NCI-H1417 treated with DMSO at 0.1 percent for 48 hours (cell line): Measurements from ENCODE around the gene ARHGAP22.

Source experiments
- DNase-seq: peaks from one replicate; lab custom pipeline; 2025; lab: John Stamatoyannopoulos, UW

The ARHGAP22 gene

DNA sequence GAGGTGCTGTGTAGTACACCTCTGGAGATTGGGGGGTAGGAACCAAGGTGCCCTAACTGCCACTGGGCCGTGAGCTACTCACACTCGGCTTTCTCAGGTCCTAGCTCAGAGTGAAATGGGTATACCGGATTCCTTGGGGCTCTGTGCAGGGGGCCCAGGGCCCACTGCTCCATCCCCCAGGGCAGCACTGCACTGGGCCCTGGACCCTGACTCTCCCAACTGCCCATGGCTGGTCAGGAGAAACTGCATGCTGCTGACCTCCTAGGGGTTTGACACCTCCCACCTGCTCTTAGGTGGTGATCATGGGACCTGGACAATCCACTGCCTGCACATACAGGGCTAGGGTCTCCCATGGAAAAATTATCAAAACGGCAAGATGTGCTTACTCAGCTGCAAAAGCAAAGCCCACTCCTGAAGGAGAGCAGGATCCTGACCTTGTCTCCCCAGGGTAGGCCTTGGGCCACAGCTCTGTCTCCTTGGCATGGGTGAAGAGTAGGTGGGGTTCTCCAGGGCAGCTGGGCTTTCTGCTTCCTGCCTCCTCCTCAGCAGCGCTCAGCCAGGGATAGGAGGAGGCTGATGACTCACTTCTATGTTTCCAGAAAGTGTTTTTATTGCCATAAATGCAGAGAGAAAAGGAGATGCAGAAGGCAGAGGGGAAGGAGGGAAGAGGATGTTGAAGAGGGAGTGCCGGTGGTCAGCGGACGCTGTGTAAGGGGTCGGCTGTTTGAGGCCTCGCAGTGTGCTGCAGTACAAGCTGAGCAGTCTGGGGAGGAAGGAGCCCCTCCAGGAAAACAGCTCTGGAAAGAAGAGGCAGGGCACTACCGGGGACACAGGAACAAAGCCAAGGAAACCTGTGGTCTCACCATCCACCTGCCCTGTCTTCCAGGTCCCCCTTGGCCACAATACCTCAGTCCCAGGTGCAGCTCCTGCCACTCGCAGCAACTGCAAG is 107.8 kb downstream of the ARHGAP22 start:
- no peak for DNase-seq

DNA sequence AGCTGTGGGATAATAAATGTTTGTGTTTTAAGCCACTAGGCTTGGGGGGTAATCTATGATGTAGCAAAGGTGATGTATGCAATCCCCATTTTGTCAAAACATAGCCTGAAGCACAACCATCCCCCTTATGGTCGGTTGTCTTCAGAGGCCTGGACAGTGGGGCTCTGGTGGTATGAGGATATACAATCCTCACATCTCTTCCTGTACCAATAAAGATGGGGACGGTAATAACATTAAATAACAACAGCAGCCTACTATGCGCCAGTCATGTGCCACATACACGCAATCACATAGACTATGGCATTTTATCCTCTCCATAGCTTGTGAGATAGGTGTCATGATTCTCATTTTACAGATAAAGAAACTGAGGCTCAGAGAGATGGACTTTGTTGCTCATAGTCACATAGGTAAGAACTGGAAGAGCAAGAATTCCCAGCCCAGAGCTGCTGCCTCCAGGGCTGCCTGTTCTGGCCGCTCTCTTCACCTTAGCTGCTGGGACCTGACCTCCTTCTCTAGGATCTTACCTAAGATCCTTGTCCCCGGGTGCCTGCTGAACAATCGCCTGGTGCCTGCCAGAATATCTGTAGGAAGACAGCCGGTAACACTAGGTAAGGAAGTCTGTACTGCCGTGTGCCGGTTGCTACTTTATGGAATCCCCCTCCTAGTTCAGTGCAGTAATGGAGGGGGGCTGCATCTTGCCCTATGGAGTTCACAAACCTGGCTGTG is 108.6 kb downstream of the ARHGAP22 start:
- DNase-seq: no peak

DNA sequence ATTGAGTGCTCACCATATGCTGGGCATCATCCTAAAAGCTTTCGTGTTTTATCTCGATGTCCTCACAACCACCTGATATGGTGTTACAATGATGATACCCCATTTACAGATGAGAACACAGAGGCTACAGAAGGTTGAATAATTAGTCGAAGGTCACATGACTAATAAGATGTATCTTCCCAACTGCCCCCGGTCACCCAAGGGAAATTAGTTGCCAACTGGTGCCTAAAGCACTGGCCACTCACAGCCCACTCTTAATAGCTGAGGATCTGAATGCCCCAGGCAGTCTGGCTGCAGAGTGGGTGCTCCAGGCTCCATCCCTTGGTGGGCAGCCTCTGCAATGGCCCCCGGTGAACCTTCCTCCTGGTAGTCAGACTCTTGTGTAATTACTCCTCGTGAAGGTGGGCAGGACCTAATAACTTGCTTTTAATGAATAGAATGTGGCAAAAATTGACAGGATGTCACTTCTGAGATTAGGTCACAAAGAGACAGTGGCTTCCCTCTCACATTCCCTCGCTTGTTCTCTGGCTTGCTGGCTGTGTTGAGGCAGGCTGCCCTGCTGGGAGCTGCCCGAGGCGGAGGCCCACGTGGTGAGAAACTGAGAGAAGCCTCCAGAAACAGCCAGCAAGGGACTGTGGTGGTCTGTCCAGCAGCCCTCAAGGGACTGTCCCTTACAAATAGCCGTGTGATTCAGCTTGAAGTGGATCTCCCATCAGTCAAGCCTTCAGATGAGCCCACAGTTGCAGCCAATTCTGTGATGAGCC is 109.4 kb downstream of the ARHGAP22 start:
- DNase-seq: no peak

GRCh38 chr10:48494611-48495010 is 110.3 kb downstream of the ARHGAP22 start:
- DNase-seq: no peak

DNA sequence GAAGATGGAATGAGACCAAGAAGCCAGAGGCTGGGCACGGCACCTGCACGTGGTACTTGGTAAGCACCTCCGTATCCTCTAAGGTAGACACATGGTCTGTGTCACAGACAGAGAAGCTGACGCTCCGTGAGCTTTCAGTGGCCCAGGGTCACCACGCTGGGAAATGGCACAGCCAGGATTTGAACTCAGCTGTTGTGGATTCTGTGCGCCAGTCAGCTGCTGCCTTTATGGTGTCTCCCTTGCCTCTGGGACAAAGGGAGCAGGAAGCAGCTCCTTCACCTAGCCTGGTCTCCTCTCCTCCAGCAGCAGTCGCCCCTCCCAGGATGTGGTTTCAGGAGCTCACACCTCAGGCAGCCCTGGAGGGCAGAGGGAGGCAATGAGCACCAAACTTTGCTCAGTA is 110.8 kb downstream of the ARHGAP22 start:
- no peak for DNase-seq

DNA sequence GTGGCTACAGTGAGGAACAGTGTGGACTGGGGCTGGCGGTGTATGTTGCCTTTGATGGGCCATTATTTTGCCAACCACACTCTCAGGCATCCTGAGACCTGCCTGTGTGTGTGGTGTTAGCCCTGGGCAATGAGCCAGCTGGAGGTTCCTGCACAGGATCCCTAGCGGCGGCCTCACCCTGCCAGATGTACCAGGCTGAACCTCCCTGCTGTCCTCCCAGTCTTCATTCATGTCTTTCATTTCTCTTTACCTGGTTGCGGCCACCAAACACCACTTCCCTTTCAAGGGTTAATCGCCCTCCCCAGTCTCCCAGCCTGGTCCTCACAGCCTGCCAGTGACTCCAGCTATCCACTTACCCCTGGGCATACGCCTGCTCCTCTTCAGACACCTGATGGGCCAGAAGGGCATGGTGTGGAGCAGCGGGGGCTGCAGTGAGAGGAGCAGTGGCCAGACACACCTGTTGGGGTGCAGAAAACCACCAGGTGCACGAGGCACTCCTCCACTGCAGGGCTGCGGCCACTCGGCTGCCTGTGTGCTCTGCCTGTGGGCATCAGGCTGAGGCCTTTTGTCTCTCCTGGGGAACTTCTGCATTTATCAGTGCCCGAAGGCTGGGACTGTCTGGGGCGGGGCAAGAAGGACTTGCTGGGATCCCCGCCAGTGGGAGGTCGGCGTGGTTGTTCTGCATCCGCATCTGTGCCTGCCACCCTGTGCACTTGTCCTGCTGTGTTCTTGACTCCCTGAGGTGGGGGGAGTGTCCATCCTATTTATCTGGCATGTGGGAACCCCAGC is 111.6 kb downstream of the ARHGAP22 start:
- no peak for DNase-seq

DNA sequence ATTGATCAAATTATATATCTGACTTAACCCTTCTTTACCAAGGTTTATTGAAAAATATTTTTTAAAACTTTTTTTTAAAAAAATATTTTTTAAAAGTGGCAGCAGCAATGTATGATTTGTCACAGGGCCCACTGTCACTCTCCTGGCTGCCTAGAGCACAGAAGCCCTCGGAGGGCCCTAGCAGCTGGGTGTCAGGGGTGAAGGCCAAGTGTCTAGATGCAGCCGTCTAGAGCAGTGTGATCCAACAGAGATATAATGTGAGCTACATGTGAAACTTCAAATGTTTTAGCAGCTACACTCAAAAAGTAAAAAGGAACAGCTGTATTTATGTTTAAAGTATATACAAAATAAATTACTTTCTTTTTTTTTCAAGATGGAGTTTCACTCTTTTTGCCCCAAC is 112.7 kb downstream of the ARHGAP22 start:
- DNase-seq: no peak

DNA sequence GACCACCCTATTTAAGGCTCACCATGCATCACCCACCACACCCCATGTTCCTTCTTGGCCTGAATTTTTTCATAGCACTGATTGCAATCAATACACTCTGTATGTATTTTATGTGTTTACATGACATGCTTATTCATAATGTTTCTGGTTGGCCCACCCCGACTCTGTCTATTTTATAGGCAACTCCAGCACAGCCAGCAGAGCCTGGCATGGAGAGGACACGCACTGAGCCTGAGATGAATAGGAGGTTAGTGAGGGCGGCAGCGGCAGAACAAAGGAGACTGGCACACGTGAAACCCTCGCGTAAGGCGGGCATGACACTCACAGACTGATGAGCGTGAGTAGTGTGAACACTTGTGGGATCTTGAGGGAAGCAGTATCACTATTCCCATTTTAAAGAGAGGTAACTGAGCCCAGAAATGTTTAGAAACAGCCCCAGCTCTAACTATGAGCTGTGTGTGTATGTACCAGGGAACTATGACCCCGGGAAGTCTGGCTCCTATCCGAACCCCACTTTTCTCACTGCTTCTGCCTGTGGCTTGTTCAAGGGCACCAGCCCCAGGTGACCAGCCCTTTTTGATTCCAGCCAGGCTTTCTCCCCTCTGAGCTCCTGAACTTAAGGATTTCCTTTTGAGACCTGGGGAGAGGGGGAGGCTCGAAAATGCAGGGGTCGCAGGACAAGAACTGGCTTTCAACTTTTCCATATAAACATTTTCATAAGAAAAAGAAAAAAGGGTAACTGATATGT is 113.3 kb downstream of the ARHGAP22 start:
- no peak for DNase-seq

GRCh38 chr10:48490946-48491345 is 113.9 kb downstream of the ARHGAP22 start:
- no peak for DNase-seq

DNA sequence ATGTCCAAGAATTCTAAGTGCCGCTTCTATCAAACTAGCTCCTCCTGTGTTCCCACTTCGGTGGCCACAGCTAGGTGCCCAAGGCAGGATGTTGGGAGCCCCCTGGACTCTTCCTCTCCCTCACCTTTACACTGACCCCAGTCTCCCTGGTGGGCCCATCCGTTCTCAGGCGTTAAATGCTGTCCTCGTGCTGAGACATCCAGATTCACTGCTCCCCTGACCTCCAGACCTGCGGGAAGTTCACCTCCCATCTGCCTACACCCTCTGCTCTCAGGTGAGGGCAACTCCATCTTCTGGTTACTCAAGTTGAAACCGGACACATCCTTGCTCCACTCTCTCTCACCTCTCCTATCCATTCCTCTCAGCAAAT is 114.3 kb downstream of the ARHGAP22 start:
- DNase-seq: no peak

DNA sequence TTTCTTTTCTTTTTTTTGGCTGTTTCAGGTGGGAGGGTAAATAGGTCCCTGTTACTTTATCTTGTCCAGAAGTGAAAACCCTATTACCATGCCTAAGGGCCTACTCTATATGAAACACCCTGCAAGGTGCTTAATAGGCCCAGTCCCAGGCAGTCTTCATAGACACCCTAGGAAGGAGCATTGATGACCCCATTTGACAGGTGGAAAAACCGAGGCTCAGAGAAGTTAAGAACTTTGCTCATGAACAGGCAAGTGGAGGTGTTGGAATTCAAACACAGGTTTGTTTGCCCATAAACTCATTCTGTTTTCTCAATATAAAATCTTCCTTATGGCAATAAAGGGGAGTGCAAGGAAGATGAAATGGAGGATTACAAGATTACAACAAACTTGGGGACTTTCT is 115.8 kb downstream of the ARHGAP22 start:
- no peak for DNase-seq

GRCh38 chr10:48487244-48487643 is 117.6 kb downstream of the ARHGAP22 start:
- DNase-seq: no peak

GRCh38 chr10:48485711-48486110 is 119.2 kb downstream of the ARHGAP22 start:
- DNase-seq: no peak

DNA sequence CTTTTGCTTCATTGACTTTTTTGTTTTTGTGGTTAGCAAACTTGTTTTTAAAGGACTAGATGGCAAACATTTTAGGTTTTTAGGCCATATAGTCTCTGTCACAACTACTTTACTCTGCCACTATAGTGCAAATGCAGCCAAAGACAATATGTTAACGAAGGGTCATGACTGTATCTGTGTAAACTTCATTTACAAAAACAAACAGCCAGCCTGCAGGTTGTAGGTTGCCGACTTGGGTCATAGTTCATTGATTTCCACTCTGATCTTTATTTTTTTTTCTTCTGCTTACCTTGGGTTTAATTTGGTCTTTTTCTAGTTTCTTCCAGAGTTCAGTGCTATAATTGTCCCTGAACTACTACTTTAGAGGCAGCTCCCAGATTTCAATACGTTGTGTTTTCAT is 120.0 kb downstream of the ARHGAP22 start:
- DNase-seq: no peak

DNA sequence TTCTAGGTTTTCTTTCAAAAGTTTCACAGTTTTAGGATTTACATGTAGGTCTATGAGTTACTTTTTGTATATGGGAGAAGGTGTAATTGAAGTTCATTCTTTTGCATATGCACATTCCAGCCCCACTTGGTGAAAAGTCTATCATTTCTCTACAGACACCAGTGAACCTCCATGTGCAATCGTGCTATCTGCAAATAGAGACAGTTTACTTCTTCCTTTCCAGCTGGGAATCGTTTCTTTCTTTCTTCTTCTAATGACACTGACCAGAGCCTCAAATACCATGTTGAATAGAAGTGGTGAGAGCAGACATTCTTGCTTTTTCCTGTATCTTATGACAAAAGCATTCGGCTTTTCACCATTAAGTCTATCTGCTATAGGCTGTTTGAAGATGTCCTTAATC is 122.7 kb downstream of the ARHGAP22 start:
- DNase-seq: no peak

GRCh38 chr10:48481385-48481784 is 123.5 kb downstream of the ARHGAP22 start:
- no peak for DNase-seq

DNA sequence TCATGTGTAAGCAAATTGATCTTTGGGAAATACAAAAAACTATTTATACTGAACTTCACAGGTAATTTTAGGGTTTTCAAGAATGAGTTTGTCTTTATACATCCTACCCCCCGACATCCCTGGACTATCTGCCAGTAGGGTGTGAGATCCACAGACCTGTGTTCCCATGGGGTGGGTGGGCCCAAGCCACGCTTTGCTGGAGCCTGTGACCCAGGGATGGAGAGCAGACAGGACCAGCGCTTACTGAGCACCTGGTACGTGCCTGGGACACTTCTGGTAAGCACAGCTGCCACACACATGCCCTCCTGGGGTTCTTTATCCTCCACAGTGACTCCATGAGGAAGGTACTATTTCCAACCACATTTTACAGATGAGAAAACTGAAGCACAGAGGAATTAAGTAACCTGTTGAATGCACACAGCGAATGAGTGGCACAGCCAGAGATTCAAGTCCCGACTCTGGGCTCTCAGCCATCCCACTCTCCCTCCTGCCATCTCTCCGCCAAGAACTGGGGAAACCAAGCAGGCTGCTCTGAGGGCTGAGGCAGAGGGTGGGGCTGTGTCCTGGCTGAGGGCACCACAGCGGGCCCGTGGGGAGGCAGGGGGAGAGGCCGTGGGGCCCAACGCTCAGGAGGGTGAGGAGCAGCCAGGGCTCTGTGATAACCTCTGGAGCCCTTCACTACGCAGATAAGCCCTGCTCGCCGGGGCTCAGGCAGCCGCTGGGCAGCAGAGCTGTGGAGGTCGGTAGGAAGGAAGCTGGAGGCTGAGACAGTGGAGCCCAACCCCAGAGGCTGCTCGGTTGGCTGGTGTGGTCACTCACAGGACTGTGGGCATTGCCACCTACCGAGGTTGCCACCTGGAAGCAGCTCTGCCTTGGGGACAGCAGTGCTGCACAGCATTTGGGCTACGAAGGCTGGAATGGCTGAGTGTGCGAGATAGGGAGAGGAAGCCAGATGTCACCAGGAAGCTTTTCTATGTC is 124.2 kb downstream of the ARHGAP22 start:
- no peak for DNase-seq

DNA sequence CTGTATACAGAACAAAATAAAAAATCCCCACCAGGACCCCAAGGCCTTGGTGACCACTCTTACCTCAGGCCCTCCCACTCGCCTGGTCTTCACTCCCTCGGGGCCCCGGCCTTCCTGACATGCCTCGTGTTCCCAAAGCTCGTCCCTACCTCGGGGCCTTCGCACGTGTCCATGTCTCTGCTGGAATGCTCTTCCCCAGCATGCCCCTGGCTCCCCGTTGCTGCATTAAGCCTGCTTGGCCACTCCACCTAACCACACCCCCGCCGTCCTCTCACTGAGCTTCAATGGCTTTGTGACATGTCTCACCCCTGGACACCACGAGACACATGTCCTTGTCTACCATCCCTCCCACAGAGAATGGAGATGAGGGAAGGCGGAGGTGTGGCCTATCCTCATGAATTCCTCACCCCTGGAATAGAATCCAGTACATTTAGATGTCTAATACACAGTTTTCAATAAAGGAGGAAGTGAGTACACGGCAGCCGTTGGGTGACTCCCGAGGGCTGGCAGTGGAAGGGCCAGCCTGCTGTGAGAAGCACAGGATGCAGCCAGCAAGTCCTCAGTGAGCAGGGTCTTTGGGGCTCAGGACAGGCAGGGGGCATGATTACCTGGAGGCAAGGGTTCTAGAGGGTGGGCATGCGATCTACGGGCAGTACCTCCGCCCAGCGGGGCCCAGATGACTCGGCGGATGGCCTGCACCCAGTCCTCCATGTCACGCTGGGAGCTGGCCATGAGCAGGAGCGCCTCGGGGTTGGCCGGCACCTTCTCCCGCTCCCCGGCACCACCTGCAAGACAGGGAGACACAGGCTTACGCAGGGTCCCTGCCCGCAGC is 125.7 kb downstream of the ARHGAP22 start:
- no peak for DNase-seq

DNA sequence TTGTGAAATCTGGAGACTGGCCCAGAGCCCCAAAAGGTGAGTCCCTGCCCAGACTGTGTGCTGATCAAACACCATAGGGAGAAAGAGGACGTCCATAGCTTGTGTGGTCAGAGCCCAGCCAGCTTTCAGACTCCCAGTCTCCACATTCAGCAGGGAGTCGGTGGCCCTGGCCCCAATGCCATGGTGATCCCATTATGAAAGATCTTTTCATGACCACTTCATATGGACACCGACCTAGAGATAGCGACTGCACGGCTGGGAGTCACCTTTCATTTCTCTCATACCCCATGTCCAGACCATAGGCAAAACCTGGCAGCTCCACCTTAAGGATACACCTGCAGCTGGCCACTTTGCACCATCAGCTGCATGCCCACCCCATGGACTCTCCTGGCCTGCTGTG is 126.4 kb downstream of the ARHGAP22 start:
- DNase-seq: no peak
